Measurements from ENCODE around the gene CXorf49.
"Not testable (repeated sequence)": the region's sequence is repeated elsewhere in the genome, so short reads cannot be mapped to it uniquely, and the experiment has no call there.

Gene CXorf49

DNA sequence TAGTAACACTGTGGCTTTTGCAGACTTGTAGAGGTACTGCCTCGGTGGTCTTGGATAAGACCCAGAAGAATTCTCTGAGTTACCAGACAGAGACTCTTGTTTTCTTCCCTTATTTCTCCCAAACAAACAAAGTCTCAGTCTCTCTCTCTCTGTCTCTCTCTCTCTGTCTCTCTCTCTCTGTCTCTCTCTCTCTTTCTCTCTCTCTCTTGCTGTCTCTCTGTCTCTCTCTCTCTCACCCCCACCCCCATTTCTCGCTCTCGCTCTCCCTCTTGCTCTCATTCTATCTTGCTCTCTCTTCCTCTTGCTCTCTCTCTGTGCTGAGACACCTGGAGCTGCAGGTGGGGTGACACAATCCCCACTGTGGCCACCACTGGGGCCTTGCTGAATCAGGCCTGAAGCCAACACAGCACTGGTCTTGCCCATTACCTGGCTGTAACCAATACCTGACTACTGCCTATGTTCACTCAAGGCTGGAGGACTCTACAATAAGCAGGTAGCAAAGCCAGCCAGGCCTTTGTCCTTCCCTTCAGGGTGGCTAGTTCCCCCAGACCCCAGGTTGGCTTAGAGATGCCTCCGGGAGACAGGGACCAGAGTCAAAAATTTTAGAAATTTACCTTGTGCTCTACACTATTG lies 38.4 kb downstream of the CXorf49 start:
- TF ChIP-seq ARNTL (CRISPR knock-in tag; IDR thresholded peaks at IDR 0.05; ENCODE audit: borderline replicate concordance, low read depth): no peak
- no peak for TF ChIP-seq CSDC2 (CRISPR knock-in tag; IDR thresholded peaks at IDR 0.05)
- TF ChIP-seq TCF4 (CRISPR knock-in tag; IDR thresholded peaks at IDR 0.05; ENCODE audit: borderline replicate concordance): no peak
- TF ChIP-seq ZFP30 (CRISPR knock-in tag; IDR thresholded peaks at IDR 0.05): no peak
- TF ChIP-seq ZNF8 (CRISPR knock-in tag; IDR thresholded peaks at IDR 0.05): no peak
- no peak for TF ChIP-seq ESRRG (CRISPR knock-in tag; IDR thresholded peaks at IDR 0.05)
- TF ChIP-seq, protein P1, sequence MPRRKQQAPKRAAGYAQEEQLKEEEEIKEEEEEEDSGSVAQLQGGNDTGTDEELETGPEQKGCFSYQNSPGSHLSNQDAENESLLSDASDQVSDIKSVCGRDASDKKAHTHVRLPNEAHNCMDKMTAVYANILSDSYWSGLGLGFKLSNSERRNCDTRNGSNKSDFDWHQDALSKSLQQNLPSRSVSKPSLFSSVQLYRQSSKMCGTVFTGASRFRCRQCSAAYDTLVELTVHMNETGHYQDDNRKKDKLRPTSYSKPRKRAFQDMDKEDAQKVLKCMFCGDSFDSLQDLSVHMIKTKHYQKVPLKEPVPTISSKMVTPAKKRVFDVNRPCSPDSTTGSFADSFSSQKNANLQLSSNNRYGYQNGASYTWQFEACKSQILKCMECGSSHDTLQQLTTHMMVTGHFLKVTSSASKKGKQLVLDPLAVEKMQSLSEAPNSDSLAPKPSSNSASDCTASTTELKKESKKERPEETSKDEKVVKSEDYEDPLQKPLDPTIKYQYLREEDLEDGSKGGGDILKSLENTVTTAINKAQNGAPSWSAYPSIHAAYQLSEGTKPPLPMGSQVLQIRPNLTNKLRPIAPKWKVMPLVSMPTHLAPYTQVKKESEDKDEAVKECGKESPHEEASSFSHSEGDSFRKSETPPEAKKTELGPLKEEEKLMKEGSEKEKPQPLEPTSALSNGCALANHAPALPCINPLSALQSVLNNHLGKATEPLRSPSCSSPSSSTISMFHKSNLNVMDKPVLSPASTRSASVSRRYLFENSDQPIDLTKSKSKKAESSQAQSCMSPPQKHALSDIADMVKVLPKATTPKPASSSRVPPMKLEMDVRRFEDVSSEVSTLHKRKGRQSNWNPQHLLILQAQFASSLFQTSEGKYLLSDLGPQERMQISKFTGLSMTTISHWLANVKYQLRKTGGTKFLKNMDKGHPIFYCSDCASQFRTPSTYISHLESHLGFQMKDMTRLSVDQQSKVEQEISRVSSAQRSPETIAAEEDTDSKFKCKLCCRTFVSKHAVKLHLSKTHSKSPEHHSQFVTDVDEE (CRISPR knock-in tag; IDR thresholded peaks at IDR 0.05): no peak
- TF ChIP-seq ZNF70 (CRISPR knock-in tag; IDR thresholded peaks at IDR 0.05): no peak
- TF ChIP-seq PPARA (CRISPR knock-in tag; IDR thresholded peaks at IDR 0.05; ENCODE audit: borderline replicate concordance): no peak
- TF ChIP-seq, protein P2, sequence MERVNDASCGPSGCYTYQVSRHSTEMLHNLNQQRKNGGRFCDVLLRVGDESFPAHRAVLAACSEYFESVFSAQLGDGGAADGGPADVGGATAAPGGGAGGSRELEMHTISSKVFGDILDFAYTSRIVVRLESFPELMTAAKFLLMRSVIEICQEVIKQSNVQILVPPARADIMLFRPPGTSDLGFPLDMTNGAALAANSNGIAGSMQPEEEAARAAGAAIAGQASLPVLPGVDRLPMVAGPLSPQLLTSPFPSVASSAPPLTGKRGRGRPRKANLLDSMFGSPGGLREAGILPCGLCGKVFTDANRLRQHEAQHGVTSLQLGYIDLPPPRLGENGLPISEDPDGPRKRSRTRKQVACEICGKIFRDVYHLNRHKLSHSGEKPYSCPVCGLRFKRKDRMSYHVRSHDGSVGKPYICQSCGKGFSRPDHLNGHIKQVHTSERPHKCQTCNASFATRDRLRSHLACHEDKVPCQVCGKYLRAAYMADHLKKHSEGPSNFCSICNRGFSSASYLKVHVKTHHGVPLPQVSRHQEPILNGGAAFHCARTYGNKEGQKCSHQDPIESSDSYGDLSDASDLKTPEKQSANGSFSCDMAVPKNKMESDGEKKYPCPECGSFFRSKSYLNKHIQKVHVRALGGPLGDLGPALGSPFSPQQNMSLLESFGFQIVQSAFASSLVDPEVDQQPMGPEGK (CRISPR knock-in tag; IDR thresholded peaks at IDR 0.05; ENCODE audit: borderline replicate concordance): no peak
- ATAC-seq: no peak

DNA sequence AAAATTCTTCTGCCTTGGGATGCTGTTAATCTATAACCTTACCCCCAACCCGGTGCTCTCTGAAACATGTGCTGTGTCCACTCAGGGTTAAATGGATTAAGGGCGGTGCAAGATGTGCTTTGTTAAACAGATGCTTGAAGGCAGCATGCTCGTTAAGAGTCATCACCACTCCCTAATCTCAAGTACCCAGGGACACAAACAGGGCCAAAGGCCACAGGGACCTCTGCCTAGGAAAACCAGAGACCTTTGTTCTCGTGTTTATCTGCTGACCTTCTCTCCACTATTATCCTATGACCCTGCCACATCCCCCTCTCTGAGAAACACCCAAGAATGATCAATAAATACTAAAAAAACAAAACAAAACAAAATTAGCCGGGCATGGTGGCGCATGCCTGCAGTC lies 40.9 kb downstream of the CXorf49 start:
- not testable (repeated sequence) for ATAC-seq

DNA sequence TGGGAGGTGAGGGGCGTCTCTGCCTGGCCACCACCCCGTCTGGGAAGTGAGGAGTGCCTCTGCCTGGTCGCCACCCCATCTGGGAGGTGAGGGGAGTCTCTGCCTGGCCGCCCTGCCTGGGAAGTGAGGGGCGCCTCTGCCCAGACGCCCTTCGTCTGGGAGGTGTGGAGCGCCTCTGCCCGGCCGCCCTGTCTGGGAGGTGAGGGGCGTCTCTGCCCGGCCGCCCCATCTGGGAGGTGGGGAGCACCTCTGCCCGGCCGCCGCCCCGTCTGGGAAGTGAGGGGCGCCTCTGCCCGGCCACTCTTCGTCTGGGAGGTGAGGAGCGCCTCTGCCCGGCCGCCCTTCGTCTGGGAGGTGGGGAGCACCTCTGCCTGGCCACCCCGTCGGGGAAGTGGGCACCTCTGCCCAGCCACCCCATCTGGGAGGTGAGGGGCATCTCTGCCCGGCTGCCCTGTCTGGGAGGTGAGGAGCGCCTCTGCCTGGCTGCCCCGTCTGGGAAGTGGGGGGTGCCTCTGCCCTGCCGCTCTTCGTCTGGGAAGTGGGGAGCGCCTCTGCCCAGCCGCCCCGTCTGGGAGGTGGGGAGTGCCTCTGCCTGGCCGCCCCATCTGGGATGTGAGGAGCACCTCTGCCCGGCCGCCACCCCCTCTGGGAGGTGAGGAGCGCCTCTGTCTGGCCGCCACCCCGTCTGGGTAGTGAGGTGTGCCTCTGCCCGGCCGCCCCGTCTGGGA lies 41.9 kb downstream of the CXorf49 start:
- ATAC-seq: not testable (repeated sequence)

DNA sequence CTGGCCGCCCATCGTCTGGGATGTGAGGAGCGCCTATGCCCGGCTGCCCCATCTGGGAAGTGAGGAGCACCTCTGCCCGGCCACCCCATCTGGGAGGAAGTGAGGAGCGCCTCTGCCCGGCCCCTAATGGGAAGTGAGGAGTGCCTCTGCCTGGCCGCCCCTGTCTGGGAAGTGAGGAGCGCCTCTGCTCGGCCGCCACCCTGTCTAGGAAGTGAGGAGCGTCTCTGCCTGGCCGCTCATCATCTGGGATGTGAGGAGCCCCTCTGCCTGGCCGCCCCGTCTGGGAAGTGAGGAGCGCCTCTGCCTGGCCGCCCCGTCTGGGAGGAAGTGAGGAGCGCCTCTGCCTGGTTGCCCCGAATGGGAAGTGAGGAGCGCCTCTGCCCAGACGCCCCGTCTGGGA lies 42.4 kb downstream of the CXorf49 start:
- not testable (repeated sequence) for ATAC-seq

DNA sequence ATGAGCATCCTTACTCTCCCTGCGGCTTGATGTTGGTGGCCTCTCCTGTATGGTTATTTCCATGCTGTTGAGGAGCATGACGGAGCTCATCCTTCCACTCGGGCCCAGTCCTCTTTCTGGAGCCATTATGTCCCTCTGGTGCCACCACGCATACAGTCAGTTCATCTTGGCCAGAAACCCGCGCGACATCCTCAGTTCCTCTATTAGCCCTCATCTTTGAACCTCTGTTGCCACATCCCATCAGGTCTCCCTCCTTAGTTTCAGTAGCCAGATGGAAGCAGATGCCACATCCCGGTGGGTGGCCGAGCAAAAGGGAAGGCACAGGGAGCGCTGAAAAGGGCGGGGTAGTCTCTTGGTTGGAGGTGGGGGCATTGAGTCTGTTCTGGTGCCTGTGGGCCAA lies 46.1 kb downstream of the CXorf49 start:
- ATAC-seq: no peak
- TF ChIP-seq, protein P3, sequence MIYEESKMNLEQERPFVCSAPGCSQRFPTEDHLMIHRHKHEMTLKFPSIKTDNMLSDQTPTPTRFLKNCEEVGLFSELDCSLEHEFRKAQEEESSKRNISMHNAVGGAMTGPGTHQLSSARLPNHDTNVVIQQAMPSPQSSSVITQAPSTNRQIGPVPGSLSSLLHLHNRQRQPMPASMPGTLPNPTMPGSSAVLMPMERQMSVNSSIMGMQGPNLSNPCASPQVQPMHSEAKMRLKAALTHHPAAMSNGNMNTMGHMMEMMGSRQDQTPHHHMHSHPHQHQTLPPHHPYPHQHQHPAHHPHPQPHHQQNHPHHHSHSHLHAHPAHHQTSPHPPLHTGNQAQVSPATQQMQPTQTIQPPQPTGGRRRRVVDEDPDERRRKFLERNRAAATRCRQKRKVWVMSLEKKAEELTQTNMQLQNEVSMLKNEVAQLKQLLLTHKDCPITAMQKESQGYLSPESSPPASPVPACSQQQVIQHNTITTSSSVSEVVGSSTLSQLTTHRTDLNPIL (CRISPR knock-in tag; IDR thresholded peaks at IDR 0.05; ENCODE audit: low read depth): no peak
- no peak for TF ChIP-seq ZNF565 (CRISPR knock-in tag; conservative IDR thresholded peaks at IDR 0.05; ENCODE audit: low read depth)
- TF ChIP-seq TOX (CRISPR knock-in tag; IDR thresholded peaks at IDR 0.05; ENCODE audit: borderline replicate concordance): no peak
- TF ChIP-seq, protein P4, sequence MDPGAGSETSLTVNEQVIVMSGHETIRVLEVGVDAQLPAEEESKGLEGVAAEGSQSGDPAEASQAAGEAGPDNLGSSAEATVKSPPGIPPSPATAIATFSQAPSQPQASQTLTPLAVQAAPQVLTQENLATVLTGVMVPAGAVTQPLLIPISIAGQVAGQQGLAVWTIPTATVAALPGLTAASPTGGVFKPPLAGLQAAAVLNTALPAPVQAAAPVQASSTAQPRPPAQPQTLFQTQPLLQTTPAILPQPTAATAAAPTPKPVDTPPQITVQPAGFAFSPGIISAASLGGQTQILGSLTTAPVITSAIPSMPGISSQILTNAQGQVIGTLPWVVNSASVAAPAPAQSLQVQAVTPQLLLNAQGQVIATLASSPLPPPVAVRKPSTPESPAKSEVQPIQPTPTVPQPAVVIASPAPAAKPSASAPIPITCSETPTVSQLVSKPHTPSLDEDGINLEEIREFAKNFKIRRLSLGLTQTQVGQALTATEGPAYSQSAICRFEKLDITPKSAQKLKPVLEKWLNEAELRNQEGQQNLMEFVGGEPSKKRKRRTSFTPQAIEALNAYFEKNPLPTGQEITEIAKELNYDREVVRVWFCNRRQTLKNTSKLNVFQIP (CRISPR knock-in tag; IDR thresholded peaks at IDR 0.05; ENCODE audit: borderline replicate concordance, low read depth): no peak
- TF ChIP-seq ESRRG (CRISPR knock-in tag; IDR thresholded peaks at IDR 0.05): no peak
- no peak for TF ChIP-seq OSR1 (CRISPR knock-in tag; IDR thresholded peaks at IDR 0.05)
- no peak for TF ChIP-seq SNAI2 (CRISPR knock-in tag; IDR thresholded peaks at IDR 0.05)
- no peak for TF ChIP-seq PPARA (CRISPR knock-in tag; IDR thresholded peaks at IDR 0.05; ENCODE audit: borderline replicate concordance)
- TF ChIP-seq ZC3H10 (CRISPR knock-in tag; IDR thresholded peaks at IDR 0.05): no peak
- no peak for TF ChIP-seq ISL1 (CRISPR knock-in tag; IDR thresholded peaks at IDR 0.05)
- TF ChIP-seq, protein P1 (CRISPR knock-in tag; IDR thresholded peaks at IDR 0.05): no peak
- no peak for TF ChIP-seq CSDC2 (CRISPR knock-in tag; IDR thresholded peaks at IDR 0.05)
- no peak for TF ChIP-seq ZNF8 (CRISPR knock-in tag; IDR thresholded peaks at IDR 0.05)
